HG03196 (cell line): ENCODE results near the gene CACNA1H.
"Not testable (repeated sequence)": the region's sequence is repeated elsewhere in the genome, so short reads cannot be mapped to it uniquely, and the experiment has no call there.

ENCODE experiments used
- ATAC-seq: cut with Tn5 transposase; IDR thresholded peaks from one replicate; pipeline ENCODE4 v1.9.1; 2021; ENCODE audit not compliant: unreplicated experiment

Gene CACNA1H

DNA sequence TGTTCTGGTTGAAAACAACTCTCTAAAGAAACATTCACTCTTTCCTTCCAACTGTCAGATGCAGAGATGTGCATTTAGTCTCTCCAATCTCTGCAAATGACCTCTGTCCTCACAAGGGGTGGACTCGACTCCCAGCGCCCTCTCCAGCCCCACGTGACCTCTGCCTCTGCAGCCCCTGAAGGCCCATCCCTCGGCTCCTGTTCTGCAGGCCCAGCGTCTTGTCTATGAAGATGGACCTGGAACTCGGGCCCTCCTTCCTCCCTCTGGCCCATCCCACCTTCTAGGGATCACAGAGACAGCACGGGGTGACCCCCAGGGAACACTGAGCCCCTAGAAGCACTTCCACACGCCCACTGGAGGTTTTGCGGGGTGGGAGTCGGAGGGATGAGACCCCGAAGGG is 90.5 kb downstream of the CACNA1H start:
- ATAC-seq, result not testable (repeated sequence)

DNA sequence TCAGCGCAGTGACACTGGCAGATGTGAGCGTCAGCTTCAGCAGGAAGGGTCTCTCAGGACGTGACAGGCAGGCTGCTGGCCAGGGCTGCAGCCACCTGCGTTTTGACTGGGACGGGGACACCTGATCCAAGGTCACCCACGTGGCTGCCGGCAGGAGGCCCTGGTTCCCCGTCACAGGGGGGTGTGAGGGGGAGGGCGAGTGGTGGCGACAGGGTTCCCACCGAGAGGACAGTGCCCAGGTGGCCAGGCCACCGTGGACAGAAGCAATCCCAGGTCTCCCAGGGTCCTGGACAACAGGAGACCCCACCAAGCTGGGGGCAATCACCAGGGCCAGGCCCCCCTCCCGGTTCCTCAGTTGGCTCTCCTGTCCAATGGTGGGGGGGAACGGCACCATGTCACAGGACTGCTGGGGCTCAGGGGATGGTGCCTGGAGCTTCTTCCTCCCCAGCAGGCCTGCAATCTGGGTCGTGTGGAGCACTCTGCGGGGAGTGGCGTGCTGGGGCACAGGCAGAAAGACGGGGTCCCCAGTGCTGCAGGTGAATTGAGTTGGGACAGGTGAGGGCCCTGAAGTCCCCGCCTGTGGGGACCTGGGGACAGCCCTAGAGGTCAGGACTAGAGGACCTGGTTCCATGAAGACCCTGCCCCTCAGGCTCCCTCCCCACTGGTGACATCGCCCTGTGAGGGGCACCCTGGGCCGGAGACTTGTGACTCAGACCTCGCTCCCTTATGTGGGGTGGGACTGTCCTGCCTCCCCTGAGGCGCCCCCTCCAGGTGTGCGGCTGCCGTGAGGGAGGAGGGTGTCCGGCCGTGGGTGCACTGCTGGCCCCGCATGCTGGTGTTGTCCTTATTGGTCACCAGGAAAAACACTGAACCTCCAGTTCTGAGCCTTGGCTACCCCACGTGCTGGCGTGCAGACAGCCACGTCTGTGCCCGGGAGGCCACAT is 91.3 kb downstream of the CACNA1H start:
- ATAC-seq, result not testable (repeated sequence)

DNA sequence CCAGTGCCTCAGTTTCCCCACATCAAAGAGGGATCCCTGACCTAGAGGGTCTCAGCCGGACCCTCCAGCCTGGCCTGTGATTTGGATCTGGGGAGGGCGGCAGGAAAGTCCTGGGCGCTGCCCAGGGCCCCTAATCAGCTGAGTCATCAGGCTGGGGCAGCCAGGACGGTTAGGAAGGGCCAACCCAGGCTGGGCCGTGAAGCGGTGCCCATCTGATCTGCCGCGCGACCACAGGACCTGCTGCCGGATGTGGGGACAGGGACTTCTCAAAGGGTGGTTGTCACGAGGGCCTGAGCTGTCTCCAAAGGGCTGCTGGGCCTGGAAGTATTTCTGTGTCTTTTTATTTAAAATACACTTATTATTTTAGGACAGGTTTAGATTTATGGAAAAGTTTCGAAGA is 92.0 kb downstream of the CACNA1H start:
- no peak for ATAC-seq

GRCh38 chr16:1245452-1246020 is 92.6 kb downstream of the CACNA1H start:
- no peak for ATAC-seq

- not testable (repeated sequence) for ATAC-seq
Observed at GRCh38 chr16:1247903-1248537, 95.1 kb downstream of the CACNA1H start.

DNA sequence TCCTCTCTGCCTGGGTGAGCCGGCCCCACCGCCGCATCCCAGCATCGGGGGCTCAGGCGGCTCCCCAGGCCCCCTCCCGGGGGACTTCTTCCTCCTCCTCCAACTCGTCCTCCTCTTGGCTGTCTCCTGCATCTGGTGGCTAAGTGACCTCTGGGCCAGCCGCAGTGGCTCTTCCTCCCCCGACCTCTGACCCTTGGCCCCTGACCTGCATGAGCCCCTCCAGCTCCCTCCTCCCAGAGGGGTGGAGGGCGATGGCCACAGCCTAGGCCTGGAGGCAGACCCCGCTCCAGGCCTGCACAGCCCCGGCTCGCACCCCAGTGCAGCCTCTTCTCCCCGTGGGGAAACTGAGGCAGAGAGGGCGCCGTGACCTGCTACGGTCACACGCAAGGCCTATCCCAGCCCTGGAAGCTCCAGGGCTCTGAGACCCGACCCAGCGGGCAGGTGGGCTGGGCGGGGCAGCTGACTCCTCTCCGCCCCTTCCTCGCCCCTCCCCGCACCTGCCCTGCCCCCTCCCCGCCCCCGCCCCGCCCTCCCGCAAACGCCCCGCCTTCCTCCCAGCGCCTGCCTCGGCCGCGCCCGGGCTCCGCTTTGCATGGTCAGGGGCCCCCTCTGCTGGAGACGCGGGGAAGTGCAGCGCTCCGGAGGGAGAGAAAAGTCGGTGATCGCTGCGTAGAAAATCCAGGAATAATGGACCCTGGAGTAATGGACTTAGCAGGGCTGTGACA is 96.3 kb downstream of the CACNA1H start:
- ATAC-seq, result not testable (repeated sequence)

GRCh38 chr16:1253701-1254364 is 100.9 kb downstream of the CACNA1H start:
- ATAC-seq, result not testable (repeated sequence)

GRCh38 chr16:1254821-1255220 is 101.9 kb downstream of the CACNA1H start:
- not testable (repeated sequence) for ATAC-seq

DNA sequence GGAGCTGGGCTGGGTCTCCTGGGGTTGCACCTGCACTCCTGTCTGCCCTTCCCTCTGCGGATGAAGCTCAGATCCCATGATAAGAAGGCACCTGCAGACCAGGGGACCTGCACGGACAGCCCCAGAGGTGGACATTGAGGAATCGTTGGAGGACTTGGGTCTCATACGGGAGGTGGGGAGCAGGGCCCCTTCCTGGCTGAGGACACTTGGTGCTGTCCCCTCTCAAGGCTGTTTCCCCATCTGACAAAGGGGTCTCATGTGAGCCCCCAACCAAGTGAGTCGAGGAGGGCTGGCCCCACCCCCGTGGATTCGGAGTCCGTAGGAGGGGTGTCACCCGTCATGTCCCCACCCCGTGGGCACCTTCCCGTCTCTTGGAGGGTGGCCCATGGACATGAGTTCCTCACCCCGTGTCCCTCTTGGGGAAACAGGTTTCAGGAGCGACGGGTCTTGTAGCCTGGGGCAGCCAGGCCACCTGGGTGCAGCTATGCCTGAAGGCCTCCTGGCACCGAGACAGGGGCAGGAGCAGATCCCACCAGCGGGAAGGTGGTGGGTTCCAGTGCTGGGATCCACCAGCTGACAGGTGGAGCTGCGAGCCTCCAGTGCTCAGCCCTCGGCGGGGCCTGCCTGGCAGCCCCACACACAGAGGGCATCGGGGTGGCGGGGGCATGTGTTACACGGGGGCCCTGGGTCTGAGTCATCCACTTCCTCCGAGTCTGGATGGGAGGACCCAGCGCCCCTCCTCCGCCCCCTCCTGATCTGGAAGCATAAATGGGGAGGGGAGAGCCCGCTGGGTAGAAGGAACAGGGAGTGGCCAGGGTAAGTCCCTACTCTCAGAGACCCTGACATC is 102.6 kb downstream of the CACNA1H start, which contains the start of gene TPSD1:
Gene TPSD1 (plus strand): TSS at position 794 of the 847 bp plus-strand sequence. CDS start 212 bp downstream, outside the sequence.
- ATAC-seq, result not testable (repeated sequence)

DNA sequence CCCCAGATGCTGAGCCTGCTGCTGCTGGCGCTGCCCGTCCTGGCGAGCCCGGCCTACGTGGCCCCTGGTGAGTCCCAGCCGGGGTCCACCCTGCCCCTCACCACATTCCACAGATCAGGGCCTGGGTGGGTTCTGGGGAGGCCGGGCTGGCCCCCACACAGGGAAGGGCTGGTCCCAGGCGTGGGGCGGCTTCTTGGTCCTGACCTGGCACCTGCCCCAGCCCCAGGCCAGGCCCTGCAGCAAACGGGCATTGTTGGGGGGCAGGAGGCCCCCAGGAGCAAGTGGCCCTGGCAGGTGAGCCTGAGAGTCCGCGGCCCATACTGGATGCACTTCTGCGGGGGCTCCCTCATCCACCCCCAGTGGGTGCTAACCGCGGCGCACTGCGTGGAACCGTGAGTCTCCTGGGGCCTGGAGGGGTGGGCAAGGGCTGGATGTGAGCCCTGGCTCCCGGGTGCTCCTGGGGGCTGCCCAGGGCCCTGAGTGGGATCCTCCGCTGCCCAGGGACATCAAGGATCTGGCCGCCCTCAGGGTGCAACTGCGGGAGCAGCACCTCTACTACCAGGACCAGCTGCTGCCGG is 103.5 kb downstream of the CACNA1H start:
- ATAC-seq, result not testable (repeated sequence)

DNA sequence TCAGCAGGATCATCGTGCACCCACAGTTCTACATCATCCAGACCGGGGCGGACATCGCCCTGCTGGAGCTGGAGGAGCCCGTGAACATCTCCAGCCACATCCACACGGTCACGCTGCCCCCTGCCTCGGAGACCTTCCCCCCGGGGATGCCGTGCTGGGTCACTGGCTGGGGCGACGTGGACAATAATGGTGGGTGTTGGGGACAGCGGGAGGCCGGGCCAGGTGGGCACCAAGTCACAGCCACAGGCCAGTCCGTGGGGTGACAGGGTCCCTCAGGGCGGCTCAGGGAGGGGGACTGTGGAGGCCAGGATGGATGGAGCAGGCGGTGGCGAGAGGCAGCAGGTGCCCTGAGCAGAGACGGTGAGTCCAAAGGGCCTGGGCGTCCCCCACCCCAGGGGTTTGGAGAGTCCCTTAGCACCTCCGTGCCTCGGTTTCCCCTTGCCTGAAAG is 104.0 kb downstream of the CACNA1H start:
- no peak for ATAC-seq

DNA sequence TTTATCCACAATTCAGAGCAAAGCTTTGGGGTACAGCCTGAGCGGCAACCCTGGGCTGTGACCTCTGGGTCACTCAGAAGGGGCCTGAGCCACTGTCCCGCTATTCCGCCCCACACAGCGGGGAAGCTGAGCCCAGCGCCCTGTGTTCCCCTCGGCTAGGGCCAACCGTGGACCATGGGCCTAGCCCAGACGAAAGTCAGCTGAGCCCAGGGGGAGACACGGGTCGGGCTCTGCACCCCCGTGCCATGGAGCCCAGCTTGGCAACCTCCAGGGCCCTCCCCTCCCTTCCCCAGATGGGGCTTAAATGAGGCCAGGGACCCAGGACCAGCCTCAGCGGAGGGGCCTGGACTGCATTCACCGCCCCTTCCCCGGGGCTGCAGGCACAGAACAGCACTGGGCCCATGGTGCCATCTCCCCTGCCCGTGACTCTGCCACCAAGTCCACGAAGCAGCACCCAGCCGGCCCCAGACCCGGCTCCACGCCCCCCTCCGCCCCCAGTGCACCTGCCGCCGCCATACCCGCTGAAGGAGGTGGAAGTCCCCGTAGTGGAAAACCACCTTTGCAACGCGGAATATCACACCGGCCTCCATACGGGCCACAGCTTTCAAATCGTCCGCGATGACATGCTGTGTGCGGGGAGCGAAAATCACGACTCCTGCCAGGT is 104.8 kb downstream of the CACNA1H start:
- ATAC-seq, result no peak

- ATAC-seq, result no peak
Observed at GRCh38 chr16:1258225-1258600, 105.3 kb downstream of the CACNA1H start.

DNA sequence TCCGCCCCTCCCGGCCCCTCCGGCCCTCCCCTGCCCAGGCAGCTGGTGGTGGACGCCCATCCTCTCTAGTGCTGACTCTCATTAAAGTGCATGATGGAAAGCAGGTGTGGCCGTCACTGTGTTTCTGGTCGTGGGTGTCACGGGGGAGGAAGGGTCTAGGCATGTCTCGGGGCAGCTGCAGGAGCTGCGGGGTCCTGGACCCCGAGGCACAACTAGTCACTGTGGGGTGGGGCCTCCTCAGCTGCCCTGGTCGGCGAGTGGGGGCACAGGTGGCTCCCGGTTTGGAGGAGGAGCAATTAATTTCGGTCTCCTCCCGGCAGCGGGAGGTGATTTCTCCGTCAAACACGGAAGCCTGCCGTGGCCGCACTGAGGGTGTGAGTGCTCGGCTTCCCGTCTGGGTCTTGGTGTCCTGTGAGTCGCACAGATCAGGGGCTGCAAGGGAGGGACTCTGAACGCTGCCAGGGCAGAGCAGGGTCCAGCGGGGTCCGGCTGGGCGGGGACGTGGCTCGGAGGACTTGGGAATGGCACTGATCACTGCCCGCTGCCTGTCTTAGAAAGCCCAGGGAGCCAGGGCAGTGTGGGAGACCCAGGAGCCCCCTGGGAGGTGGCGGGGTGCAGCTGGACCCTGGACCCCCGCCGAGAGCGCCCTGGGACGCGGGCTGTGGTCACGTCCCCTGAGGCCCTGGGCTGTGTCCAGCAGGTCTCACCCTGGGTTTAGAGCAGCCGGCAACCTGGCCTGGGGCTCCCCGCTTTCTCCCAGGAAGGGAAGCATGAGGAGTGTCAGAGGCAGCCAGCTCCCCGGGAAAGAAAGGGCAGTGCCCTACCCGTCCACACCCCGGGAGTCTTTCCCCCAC is 106.2 kb downstream of the CACNA1H start:
- no peak for ATAC-seq

DNA sequence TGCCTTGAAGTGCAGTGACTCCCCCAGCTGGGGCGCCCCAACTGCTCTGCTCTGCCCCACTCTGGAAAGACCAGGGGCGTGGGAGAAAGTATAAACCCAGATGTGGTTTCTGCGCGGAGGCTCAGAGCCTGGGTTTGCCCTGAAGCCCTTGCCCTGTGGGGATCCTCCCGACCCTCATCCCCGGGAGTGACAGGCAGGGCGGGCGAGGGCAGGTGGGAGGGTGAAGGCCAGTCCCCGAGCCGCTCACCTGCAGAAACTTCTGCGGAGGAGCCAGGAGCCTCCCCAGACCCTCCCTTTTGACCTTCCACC is 106.8 kb downstream of the CACNA1H start:
- no peak for ATAC-seq

GRCh38 chr16:1260101-1260680 is 107.3 kb downstream of the CACNA1H start:
- ATAC-seq, result no peak

DNA sequence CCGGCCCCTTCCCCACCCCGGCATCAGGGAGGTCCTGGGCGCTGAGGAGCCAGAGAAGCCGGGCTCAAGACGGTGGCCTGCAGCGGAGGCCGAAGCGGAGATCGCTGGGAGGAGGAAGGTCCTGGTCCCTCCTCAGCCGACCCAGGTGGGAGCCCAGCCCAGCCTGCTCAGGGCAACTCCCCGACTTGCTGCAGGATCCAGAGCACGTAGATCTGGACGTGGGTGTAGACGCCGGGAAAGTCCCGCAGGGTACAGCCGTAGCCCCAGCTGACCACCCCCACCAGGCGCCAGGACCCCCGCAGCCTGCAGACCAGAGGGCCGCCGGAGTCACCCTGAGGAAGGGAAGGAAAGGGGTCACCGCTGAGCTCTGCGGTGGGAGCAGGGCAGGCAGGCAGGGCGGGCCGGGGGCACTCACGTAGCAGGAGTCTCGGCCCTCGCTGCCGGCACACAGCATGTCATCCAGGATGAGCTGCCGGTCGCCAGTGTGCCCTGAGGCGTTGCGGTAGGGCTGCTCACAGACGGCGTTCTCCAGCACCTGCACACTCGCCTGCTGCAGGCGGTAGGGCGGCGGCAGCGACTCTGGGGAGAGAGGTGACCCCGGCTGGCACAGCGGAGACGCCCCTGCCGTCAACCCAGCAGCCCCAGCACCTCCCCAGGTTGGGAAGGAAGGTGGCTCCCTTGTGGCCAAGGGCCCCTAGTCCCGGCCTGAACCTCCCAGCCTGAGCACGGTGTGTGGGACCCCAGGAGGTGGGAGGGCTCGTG is 108.4 kb downstream of the CACNA1H start:
- no peak for ATAC-seq
